Measurements from ENCODE around the gene MLC1.

MLC1 gene

GRCh38 chr22:50017701-50018224 lies 67.5 kb downstream of the MLC1 start:
- Histone ChIP-seq H3K36me3 (ENCODE audit: control insufficient read depth, insufficient read depth, low read length) (no peaks in the 10 kb centered on the region), H3K9me3 (ENCODE audit: control insufficient read depth, low read length) (no peaks in the 10 kb centered on the region), H3K9ac (no peak overlapping the region), H3K4me3 (ENCODE audit: low read depth, low read length) (no peak overlapping the region), H3K27me3 (ENCODE audit: control insufficient read depth, insufficient read depth, low read length) (no peaks in the 10 kb centered on the region), H3K27ac (no peak overlapping the region), H2AFZ (no peak overlapping the region), H3K4me1 (no peaks in the 10 kb centered on the region), H3K4me2 (ENCODE audit: low read length) (no peak overlapping the region), H3K79me2 (no peaks in the 10 kb centered on the region)
- TF ChIP-seq, protein P1, sequence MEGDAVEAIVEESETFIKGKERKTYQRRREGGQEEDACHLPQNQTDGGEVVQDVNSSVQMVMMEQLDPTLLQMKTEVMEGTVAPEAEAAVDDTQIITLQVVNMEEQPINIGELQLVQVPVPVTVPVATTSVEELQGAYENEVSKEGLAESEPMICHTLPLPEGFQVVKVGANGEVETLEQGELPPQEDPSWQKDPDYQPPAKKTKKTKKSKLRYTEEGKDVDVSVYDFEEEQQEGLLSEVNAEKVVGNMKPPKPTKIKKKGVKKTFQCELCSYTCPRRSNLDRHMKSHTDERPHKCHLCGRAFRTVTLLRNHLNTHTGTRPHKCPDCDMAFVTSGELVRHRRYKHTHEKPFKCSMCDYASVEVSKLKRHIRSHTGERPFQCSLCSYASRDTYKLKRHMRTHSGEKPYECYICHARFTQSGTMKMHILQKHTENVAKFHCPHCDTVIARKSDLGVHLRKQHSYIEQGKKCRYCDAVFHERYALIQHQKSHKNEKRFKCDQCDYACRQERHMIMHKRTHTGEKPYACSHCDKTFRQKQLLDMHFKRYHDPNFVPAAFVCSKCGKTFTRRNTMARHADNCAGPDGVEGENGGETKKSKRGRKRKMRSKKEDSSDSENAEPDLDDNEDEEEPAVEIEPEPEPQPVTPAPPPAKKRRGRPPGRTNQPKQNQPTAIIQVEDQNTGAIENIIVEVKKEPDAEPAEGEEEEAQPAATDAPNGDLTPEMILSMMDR (IDR thresholded peaks at IDR 0.05): no peak

- Histone ChIP-seq H3K4me2 (ENCODE audit: low read length) (no peak overlapping the region), H2AFZ (no peak overlapping the region), H3K36me3 (ENCODE audit: control insufficient read depth, insufficient read depth, low read length) (no peaks in the 10 kb centered on the region), H3K27me3 (ENCODE audit: control insufficient read depth, insufficient read depth, low read length) (peaks cover 3% of the 10 kb centered on the region), H3K27ac (no peak overlapping the region), H3K4me3 (ENCODE audit: low read depth, low read length) (no peak overlapping the region), H3K9me3 (ENCODE audit: control insufficient read depth, low read length) (no peaks in the 10 kb centered on the region), H3K79me2 (no peaks in the 10 kb centered on the region), H3K9ac (no peak overlapping the region), H3K4me1 (no peaks in the 10 kb centered on the region)
- TF ChIP-seq, protein P1 (IDR thresholded peaks at IDR 0.05): no peak
These were observed 68.1 kb downstream of the MLC1 start for GRCh38 chr22:50016988-50017700.

DNA sequence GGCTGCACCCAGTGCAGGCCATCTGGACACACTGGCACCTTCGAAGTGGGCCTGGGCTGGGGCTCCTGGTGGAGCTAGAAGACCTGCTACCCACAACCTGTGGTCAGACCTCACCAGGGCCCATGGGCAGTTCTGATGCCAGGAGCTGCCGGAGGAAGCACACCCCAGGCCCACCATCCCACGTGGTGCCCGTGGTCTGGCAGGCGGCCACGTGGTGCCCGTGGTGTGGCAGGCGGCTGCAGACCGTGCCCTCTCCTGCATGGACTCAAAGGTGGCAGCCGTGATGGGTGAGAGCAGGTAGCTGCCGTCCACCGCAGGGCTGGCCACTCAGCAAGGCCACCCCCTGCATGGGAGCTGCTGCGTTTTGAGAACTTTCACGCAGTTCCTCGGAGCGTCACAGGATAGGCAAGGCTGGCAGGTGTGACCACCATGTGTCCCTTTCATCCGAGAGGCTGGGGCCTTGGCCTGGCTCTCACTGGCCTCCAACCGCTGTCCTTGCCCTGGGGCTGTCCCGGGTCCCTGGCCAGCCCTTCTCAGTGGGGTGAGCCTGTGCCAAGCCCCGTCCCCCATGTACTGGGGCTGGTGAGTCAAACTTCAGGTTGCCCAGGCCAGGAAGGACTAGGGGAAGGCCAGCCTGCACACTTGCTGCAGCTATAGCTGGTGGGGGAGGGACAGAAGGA lies 68.8 kb downstream of the MLC1 start:
- peaks cover 9% of the 10 kb centered on the region for H3K27me3 ChIP-seq (ENCODE audit: control insufficient read depth, insufficient read depth, low read length)

DNA sequence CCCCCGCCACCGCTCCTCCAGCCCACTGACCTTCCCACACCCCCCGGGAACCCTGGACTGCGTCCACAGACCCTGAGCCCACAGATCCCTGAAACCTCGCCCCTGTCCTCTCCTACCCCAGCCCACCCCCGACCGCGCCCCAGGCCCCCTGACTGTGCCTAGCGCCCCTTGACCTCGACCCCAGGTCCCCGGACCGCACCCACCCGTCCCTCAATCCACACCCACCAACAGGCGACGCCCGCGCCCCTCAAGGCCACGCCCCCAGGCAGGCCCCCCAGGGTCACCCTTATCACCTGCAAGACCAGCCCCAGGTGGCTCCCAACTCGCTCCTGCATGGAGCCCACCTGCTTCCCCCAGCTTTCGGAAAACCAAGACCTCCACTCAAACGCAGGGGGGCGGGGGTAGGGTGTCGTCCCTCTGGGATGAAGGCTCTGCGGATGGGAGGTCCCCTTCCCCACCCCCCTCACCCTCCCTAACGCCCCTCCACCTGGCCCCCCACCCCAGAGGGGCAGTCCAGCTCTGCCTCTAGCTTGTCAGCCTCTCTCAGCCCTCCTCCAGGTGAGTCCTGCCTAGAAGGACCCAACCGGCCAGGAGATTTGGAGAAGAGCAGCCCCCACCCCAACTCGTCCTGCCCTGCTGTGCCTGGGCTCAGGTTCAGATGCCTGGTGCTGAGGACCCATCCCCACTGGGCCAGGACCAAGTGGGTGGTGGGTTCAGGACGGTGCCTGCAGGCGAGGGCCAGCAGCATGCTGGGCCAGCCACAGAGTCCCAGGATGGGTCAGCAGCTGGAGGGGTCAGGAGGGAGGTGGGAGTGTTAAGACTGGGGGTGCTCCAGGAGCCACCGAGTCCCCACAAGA lies 69.5 kb downstream of the MLC1 start:
- H3K27me3 ChIP-seq (ENCODE audit: control insufficient read depth, insufficient read depth, low read length): peaks cover 10% of the 10 kb centered on the region
- no peak overlapping the region for H3K4me3 ChIP-seq (ENCODE audit: low read depth, low read length)
- no peak overlapping the region for H3K9ac ChIP-seq
- H3K27ac ChIP-seq: no peak overlapping the region
- H3K9me3 ChIP-seq (ENCODE audit: control insufficient read depth, low read length): no peaks in the 10 kb centered on the region
- no peaks in the 10 kb centered on the region for H3K4me1 ChIP-seq
- H3K36me3 ChIP-seq (ENCODE audit: control insufficient read depth, insufficient read depth, low read length): no peaks in the 10 kb centered on the region
- TF ChIP-seq, protein P1 (IDR thresholded peaks at IDR 0.05): no peak
- H3K4me2 ChIP-seq (ENCODE audit: low read length): no peak overlapping the region
- H2AFZ ChIP-seq: no peak overlapping the region
- no peaks in the 10 kb centered on the region for H3K79me2 ChIP-seq

More for the DNA sequence above, 68.8 kb downstream of the MLC1 start:
- H3K27ac ChIP-seq: no peak overlapping the region
- no peaks in the 10 kb centered on the region for H3K79me2 ChIP-seq
- H3K36me3 ChIP-seq (ENCODE audit: control insufficient read depth, insufficient read depth, low read length): no peaks in the 10 kb centered on the region
- H2AFZ ChIP-seq: no peak overlapping the region
- H3K9me3 ChIP-seq (ENCODE audit: control insufficient read depth, low read length): no peaks in the 10 kb centered on the region
- TF ChIP-seq, protein P1 (IDR thresholded peaks at IDR 0.05): no peak
- H3K4me3 ChIP-seq (ENCODE audit: low read depth, low read length): no peak overlapping the region
- H3K4me1 ChIP-seq: no peaks in the 10 kb centered on the region
- no peak overlapping the region for H3K9ac ChIP-seq
- H3K4me2 ChIP-seq (ENCODE audit: low read length): no peak overlapping the region
